DND-41 (cell line): ENCODE results near the gene HBP1.

ENCODE experiments used
- EZH2 ChIP-seq: IDR thresholded peaks from 3 replicates; pipeline ENCODE4 v1.6.1; 2012; ENCODE audit warnings: borderline replicate concordance, low read depth, mild to moderate bottlenecking, moderate library complexity, low read length, inconsistent platforms; ENCODE audit not compliant: severe bottlenecking
- TF ChIP-seq, protein P1 (sequence below): IDR thresholded peaks from 2 replicates; pipeline ENCODE4 v1.5.1; 2012; ENCODE audit warnings: borderline replicate concordance, low read length, moderate library complexity, mild to moderate bottlenecking; ENCODE audit not compliant: poor library complexity, severe bottlenecking; ENCODE audit errors: extremely low read depth

DNA sequence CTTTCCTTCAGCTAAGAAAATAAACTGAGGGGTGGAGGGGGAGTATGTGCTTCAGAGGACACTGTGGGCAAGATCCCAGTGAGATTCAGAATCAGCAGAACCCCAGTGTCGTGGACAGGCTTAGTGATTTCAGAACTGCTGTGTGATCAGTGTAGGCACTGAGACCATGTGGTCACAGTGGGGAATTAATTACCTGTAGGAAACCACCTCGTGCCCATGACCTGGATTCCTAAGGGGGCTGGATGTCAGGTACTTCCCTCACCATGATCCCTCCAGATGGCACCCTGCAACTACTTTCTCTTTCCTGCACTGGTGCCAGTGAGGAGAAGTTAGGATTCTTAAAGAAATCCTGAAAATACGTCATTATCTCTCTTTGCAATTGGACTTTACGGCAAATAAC is 64.4 kb downstream of the HBP1 start:
- TF ChIP-seq, protein P1, sequence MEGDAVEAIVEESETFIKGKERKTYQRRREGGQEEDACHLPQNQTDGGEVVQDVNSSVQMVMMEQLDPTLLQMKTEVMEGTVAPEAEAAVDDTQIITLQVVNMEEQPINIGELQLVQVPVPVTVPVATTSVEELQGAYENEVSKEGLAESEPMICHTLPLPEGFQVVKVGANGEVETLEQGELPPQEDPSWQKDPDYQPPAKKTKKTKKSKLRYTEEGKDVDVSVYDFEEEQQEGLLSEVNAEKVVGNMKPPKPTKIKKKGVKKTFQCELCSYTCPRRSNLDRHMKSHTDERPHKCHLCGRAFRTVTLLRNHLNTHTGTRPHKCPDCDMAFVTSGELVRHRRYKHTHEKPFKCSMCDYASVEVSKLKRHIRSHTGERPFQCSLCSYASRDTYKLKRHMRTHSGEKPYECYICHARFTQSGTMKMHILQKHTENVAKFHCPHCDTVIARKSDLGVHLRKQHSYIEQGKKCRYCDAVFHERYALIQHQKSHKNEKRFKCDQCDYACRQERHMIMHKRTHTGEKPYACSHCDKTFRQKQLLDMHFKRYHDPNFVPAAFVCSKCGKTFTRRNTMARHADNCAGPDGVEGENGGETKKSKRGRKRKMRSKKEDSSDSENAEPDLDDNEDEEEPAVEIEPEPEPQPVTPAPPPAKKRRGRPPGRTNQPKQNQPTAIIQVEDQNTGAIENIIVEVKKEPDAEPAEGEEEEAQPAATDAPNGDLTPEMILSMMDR, result no peak
- TF ChIP-seq EZH2, result no peak
